Measurements from ENCODE around the gene SFTPA1.
A peak's percentile ranks its signal among the peaks of the same experiment; 100 is the strongest.
"Not testable (repeated sequence)": the region's sequence is repeated elsewhere in the genome, so short reads cannot be mapped to it uniquely, and the experiment has no call there.

Gene SFTPA1

GRCh38 chr10:79638318-79638717 is 27.6 kb downstream of the SFTPA1 start:
- Mint-ChIP-seq H3K4me1 (no peaks in the 10 kb centered on the region), H3K4me3 (no peak overlapping the region), H3K27ac (no peak overlapping the region), H3K9me3 (no peaks in the 10 kb centered on the region), H3K27me3 (no peaks in the 10 kb centered on the region)
- ATAC-seq (peak; percentile 39), DNase-seq (no peak)

GRCh38 chr10:79652695-79653094 is 42.0 kb downstream of the SFTPA1 start:
- ATAC-seq, H3K27me3 Mint-ChIP-seq, H3K4me1 Mint-ChIP-seq, DNase-seq, H3K27ac Mint-ChIP-seq, H3K4me3 Mint-ChIP-seq, H3K9me3 Mint-ChIP-seq: not testable (repeated sequence)

GRCh38 chr10:79663287-79663686 is 52.5 kb downstream of the SFTPA1 start:
- ATAC-seq, H3K27ac Mint-ChIP-seq, H3K4me3 Mint-ChIP-seq, DNase-seq, H3K4me1 Mint-ChIP-seq, H3K27me3 Mint-ChIP-seq, H3K9me3 Mint-ChIP-seq: not testable (repeated sequence)

GRCh38 chr10:79664686-79665085 is 53.9 kb downstream of the SFTPA1 start:
- H3K27me3 Mint-ChIP-seq, H3K4me1 Mint-ChIP-seq, DNase-seq, H3K4me3 Mint-ChIP-seq, H3K27ac Mint-ChIP-seq, ATAC-seq, H3K9me3 Mint-ChIP-seq: not testable (repeated sequence)

All from stimulated activated naive CD8-positive, alpha-beta T cell treated with anti-CD3 and anti-CD28 coated beads, Interleukin-15, amount 100 ng/mL, for 72 hours (primary cell).